Activated CD4-positive, alpha-beta T cell treated with anti-CD3 and anti-CD28 coated beads, Interleukin-2, amount 10 ng/mL, durations not matched to agents 24 days and 14 days (primary cell): Measurements from ENCODE around the gene TMEM138. TPM values are rescaled to one million over a fixed set of nuclear protein-coding genes. Genes with fewer than 3 reads are reported as not detected.

Experiments
- DNase-seq: peaks from one replicate; pipeline ENCODE4 v3.0.0; 2022
- H3K27ac Mint-ChIP-seq: one replicate; pipeline ENCODE4 v1.8.0; 2022; ENCODE audit warnings: mild to moderate bottlenecking, mixed read lengths
- H3K27me3 Mint-ChIP-seq: one replicate; pipeline ENCODE4 v1.8.0; 2022; ENCODE audit warnings: mixed read lengths
- H3K36me3 Mint-ChIP-seq: one replicate; pipeline ENCODE4 v1.8.0; 2022; ENCODE audit warnings: low read depth, mild to moderate bottlenecking, mixed read lengths
- H3K4me1 Mint-ChIP-seq: one replicate; pipeline ENCODE4 v1.8.0; 2021; ENCODE audit warnings: mixed read lengths
- H3K4me3 Mint-ChIP-seq: one replicate; pipeline ENCODE4 v1.8.0; 2022; ENCODE audit warnings: mild to moderate bottlenecking, moderate library complexity, mixed read lengths
- H3K9me3 Mint-ChIP-seq: one replicate; pipeline ENCODE4 v1.8.0; 2021; ENCODE audit warnings: mixed read lengths
- intact Hi-C: fragments of 100-400 bp; cut with micrococcal nuclease; formaldehyde crosslinking; loops from one replicate; pipeline ENCODE4 v1.15.1; 2023
- total RNA-seq: library from RNA; stranded (reverse); gene quantifications from 2 replicates; pipeline ENCODE4 v1.2.3, GENCODE V29; 2022

Gene TMEM138
- total RNA-seq, 1 donor from 2014 or later, result 69.9 TPM

GRCh38 chr11:61384271-61385242 lies 22.4 kb downstream of the TMEM138 start:
- Mint-ChIP-seq H3K27me3 (no peaks in the 10 kb centered on the region), H3K4me3 (no peak overlapping the region), H3K27ac (no peak overlapping the region), H3K4me1 (peaks cover 6% of the 10 kb centered on the region), H3K9me3 (peaks cover 2% of the 10 kb centered on the region), H3K36me3 (peaks cover 1% of the 10 kb centered on the region)
- intact Hi-C loops, result loop anchor here (1.0 to 5.0 kb wide), 5 partner anchors 22 to 607 kb away; partner anchors contain the start of gene TMEM138
- DNase-seq, result no peak

DNA sequence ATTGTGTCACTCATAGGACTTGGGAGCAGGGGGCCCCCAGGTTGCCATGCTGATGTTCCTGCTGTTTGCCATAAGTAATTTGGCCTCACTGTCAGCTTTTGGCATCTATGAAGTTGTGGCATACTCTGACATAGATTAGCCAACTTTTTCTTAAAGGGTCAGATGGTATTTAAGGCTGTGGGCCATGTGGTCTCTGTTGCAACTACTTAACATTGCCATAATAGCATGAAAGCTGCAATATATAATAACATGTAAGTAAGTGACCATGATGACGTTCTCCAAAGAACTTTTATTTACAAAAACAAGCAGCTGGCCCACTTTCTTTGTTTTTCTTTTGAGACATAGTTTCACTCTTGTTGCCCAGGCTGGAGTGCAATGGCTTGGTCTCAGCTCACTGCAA lies 28.0 kb downstream of the TMEM138 start:
- Mint-ChIP-seq H3K27me3 (no peaks in the 10 kb centered on the region), H3K36me3 (peaks cover 14% of the 10 kb centered on the region), H3K9me3 (peaks cover 6% of the 10 kb centered on the region), H3K27ac (no peak overlapping the region), H3K4me3 (no peak overlapping the region), H3K4me1 (peaks cover 22% of the 10 kb centered on the region)
- DNase-seq, result no peak
- intact Hi-C loops, result no loop called here

DNA sequence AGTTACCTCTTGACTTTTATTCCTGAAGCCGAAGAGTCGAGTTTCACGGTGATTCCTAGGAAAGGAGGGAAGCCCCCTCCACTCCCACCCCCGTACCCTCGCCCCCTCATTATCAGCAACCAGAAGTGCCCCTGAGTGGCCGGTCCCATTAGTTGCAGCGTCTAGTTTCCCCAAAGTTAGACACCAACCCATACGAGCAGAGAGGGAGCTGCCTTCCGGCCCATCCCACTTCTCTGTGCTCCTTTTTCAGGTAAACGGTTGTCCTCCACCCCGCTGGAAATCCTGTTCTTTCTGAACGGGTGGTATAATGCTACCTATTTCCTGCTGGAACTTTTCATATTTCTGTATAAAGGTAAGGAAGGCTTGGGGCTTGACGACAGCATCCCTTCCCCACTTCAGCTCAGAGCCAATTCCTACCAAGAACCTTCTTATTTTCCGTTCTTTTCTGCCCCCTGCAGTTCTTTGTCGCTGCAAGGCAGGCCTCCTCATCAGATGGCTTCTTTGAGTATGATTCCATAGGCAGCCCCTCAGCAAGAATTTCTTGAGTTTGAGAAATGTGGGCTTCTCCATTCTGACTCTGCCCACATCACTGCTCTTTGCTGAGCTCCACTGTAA lies 30.9 kb downstream of the TMEM138 start:
- Mint-ChIP-seq H3K4me3 (peak overlapping the region; percentile 91), H3K27me3 (no peaks in the 10 kb centered on the region), H3K36me3 (peaks cover 26% of the 10 kb centered on the region), H3K27ac (peak overlapping the region; percentile 92), H3K9me3 (peaks cover 6% of the 10 kb centered on the region), H3K4me1 (peaks cover 18% of the 10 kb centered on the region)
- intact Hi-C loops, result loop anchor here (1.0 to 2.0 kb wide), 2 partner anchors 30 to 57 kb away; partner anchors contain the start of gene TMEM138
- DNase-seq, result peak; percentile 68

DNA sequence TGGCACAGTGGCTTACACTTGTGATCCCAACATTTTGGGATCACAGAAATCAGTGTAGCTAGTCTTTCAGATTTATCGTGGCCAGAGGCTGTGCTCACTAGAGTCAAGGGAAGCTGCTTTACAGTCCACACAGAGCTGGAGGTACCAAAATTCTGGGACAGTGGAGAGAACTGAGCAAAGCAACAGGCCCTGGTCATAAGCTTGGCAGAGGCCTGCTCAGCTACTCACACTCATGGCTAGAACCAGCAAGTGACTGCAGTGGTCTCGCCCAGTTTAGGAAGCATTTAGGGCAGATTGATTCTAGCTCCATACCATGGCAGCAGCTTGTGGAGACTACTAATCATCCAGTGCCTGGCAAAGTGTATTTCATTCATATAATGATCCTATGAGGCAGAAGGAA lies 39.0 kb downstream of the TMEM138 start:
- no peak overlapping the region for H3K27ac Mint-ChIP-seq
- no peak overlapping the region for H3K4me3 Mint-ChIP-seq
- no peak for DNase-seq
- H3K9me3 Mint-ChIP-seq, result no peaks in the 10 kb centered on the region
- H3K27me3 Mint-ChIP-seq, result no peaks in the 10 kb centered on the region
- H3K36me3 Mint-ChIP-seq, result peaks cover 48% of the 10 kb centered on the region
- H3K4me1 Mint-ChIP-seq, result peaks cover 6% of the 10 kb centered on the region
- intact Hi-C loops, result no loop called here

DNA sequence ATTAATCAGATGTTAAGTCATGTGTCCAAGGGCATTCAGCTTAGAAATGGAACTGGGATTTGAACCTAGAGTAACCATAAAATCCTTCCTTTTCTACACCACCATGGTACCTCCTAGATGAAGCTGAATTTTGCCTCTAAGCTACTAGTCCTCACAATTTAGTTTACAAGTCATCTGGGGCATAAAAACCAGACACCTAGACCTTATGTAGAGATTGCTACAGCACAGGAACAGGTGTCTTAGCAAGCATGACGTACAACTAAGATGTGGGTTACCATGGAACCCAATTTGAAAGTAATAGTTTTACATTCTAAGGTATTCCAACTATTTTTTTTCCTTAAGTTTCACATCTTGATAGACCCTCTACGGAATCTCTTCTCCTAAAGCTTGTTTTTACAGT lies 39.4 kb downstream of the TMEM138 start:
- no peak for DNase-seq
- intact Hi-C loops, result no loop called here
- Mint-ChIP-seq H3K36me3 (peaks cover 51% of the 10 kb centered on the region), H3K27me3 (no peaks in the 10 kb centered on the region), H3K4me1 (peaks cover 6% of the 10 kb centered on the region), H3K9me3 (no peaks in the 10 kb centered on the region), H3K27ac (no peak overlapping the region), H3K4me3 (no peak overlapping the region)

DNA sequence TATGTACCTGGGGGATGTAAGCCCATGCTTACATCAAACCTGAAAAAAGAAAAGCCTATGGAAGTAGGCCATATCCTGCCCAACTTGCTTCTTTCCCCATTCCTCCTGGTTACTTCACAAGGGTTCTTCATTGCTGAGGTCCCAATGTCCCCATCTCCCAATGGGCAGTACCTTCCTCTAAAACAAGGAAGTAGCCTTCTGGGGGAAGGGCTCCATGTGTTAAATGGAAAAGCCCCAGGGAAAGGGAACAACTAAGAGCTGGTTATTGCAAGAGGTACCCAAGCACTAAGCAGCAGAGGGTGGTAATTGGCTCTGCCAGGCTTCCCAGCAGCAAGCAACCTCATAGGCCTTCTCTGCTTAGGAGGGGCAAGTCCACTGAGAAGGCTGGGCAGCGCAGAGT lies 41.5 kb downstream of the TMEM138 start:
- H3K27ac Mint-ChIP-seq, result no peak overlapping the region
- DNase-seq, result no peak
- H3K27me3 Mint-ChIP-seq, result no peaks in the 10 kb centered on the region
- H3K4me1 Mint-ChIP-seq, result peaks cover 7% of the 10 kb centered on the region
- peaks cover 62% of the 10 kb centered on the region for H3K36me3 Mint-ChIP-seq
- intact Hi-C loops, result no loop called here
- no peak overlapping the region for H3K4me3 Mint-ChIP-seq
- H3K9me3 Mint-ChIP-seq, result no peaks in the 10 kb centered on the region

DNA sequence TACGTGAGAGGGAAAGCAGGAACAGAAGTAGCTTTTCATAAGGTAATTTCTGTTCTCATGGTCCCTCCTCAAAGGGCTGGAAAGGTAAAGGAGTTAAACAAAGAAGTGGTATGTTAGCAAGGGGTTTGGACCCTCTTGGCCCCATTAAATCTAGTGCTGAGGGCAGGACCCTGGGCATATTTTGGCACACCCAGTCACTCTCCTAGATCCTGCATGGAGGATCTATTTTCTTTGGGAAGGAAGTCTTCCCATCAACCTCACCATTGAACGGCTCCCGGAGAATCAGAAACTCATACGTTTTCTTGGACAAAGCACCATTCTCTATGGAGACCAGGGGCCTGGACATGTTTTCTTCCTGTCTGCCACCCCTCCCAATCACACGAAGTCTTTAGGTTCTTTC lies 41.9 kb downstream of the TMEM138 start:
- Mint-ChIP-seq H3K4me1 (peaks cover 7% of the 10 kb centered on the region), H3K4me3 (no peak overlapping the region), H3K27me3 (no peaks in the 10 kb centered on the region), H3K36me3 (peaks cover 64% of the 10 kb centered on the region), H3K9me3 (no peaks in the 10 kb centered on the region), H3K27ac (no peak overlapping the region)
- DNase-seq, result no peak
- intact Hi-C loops, result no loop called here

- H3K27me3 Mint-ChIP-seq, result no peaks in the 10 kb centered on the region
- no peak overlapping the region for H3K4me3 Mint-ChIP-seq
- H3K9me3 Mint-ChIP-seq, result no peaks in the 10 kb centered on the region
- H3K4me1 Mint-ChIP-seq, result peaks cover 7% of the 10 kb centered on the region
- no peak for DNase-seq
- peak overlapping the region; percentile 70 for H3K27ac Mint-ChIP-seq
- intact Hi-C loops, result no loop called here
- H3K36me3 Mint-ChIP-seq, result peaks cover 68% of the 10 kb centered on the region
Observed at GRCh38 chr11:61404641-61405040, 42.5 kb downstream of the TMEM138 start.

GRCh38 chr11:61406067-61406466 lies 43.9 kb downstream of the TMEM138 start:
- H3K4me3 Mint-ChIP-seq, result no peak overlapping the region
- H3K27me3 Mint-ChIP-seq, result no peaks in the 10 kb centered on the region
- H3K9me3 Mint-ChIP-seq, result no peaks in the 10 kb centered on the region
- no peak for DNase-seq
- H3K4me1 Mint-ChIP-seq, result peaks cover 4% of the 10 kb centered on the region
- H3K36me3 Mint-ChIP-seq, result peaks cover 71% of the 10 kb centered on the region
- intact Hi-C loops, result no loop called here
- no peak overlapping the region for H3K27ac Mint-ChIP-seq

DNA sequence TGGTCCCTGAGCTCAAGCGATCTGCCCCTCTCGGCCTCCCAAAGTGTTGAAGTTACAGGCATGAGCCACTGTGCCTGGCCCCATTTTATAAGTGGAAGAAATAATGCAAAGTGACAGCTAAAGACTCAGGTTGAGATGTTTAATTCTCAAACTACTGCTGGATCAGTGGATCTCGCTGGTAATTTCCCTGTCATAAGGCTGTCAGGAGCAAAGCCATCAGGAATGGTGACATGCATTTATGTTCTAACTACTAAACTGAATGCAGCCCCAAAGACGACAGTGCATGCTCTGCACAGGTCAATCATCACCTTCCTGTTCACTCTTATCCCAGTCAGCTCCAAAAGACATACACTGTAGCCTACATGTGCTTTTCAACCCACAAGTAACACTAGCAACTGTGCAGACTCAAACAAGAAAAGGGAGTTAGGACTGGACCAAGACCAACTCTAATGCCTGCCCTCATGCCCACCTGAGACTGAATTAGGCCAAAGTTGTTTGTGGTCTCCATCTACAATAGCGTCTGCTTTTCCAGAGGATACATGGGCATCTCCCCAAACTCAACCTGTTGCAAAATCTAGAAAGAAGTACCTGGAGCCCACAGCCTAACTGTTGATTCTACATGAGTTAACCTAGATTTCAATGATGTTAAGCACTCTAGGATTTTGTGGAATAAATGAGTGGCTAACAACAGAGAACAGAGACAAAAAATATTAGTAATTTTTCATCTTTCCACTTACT lies 45.0 kb downstream of the TMEM138 start:
- H3K36me3 Mint-ChIP-seq, result peaks cover 75% of the 10 kb centered on the region
- H3K27ac Mint-ChIP-seq, result no peak overlapping the region
- intact Hi-C loops, result no loop called here
- DNase-seq, result no peak
- H3K9me3 Mint-ChIP-seq, result no peaks in the 10 kb centered on the region
- H3K4me3 Mint-ChIP-seq, result no peak overlapping the region
- H3K4me1 Mint-ChIP-seq, result peaks cover 4% of the 10 kb centered on the region
- no peaks in the 10 kb centered on the region for H3K27me3 Mint-ChIP-seq

- no peaks in the 10 kb centered on the region for H3K9me3 Mint-ChIP-seq
- no peak overlapping the region for H3K27ac Mint-ChIP-seq
- intact Hi-C loops, result no loop called here
- no peak overlapping the region for H3K4me3 Mint-ChIP-seq
- H3K27me3 Mint-ChIP-seq, result no peaks in the 10 kb centered on the region
- peaks cover 18% of the 10 kb centered on the region for H3K4me1 Mint-ChIP-seq
- peaks cover 77% of the 10 kb centered on the region for H3K36me3 Mint-ChIP-seq
- no peak for DNase-seq
Observed at GRCh38 chr11:61411589-61411988, 49.4 kb downstream of the TMEM138 start.

DNA sequence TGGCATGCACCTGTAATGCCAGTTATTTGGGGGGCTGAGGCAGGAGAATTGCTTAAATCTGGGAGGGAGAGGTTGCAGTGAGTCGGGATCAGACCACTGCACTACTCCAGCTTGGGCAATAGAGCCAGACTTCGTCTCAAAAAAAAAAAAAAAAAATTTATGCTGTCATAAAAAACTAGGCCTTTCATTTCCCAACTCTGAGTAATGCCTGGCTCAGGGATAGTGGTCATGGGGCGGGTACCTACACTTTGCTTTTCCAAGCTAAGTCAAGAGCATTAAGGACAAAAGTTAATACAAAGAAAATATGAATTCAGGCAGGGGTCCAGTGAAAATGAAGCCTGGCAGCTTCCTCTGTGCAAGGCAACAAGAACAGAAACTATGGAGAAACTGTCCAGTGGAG lies 51.3 kb downstream of the TMEM138 start:
- intact Hi-C loops, result no loop called here
- peaks cover 29% of the 10 kb centered on the region for H3K4me1 Mint-ChIP-seq
- no peak for DNase-seq
- H3K36me3 Mint-ChIP-seq, result peaks cover 79% of the 10 kb centered on the region
- H3K27me3 Mint-ChIP-seq, result no peaks in the 10 kb centered on the region
- no peak overlapping the region for H3K4me3 Mint-ChIP-seq
- no peaks in the 10 kb centered on the region for H3K9me3 Mint-ChIP-seq
- H3K27ac Mint-ChIP-seq, result no peak overlapping the region

GRCh38 chr11:61414547-61414946 lies 52.4 kb downstream of the TMEM138 start:
- no peak for DNase-seq
- Mint-ChIP-seq H3K4me3 (no peak overlapping the region), H3K9me3 (no peaks in the 10 kb centered on the region), H3K27ac (peak overlapping the region; percentile 66), H3K27me3 (no peaks in the 10 kb centered on the region), H3K36me3 (peaks cover 79% of the 10 kb centered on the region), H3K4me1 (peaks cover 33% of the 10 kb centered on the region)
- intact Hi-C loops, result no loop called here

GRCh38 chr11:61415381-61415780 lies 53.2 kb downstream of the TMEM138 start:
- no peaks in the 10 kb centered on the region for H3K27me3 Mint-ChIP-seq
- no peak overlapping the region for H3K27ac Mint-ChIP-seq
- H3K36me3 Mint-ChIP-seq, result peaks cover 82% of the 10 kb centered on the region
- H3K4me1 Mint-ChIP-seq, result peaks cover 39% of the 10 kb centered on the region
- H3K4me3 Mint-ChIP-seq, result no peak overlapping the region
- H3K9me3 Mint-ChIP-seq, result no peaks in the 10 kb centered on the region
- no peak for DNase-seq
- intact Hi-C loops, result no loop called here
